ENCODE measurements around the gene PLCH2.
"Not testable (repeated sequence)": the region's sequence is repeated elsewhere in the genome, so short reads cannot be mapped to it uniquely, and the experiment has no call there.

PLCH2 gene

GRCh38 chr1:2438641-2439040, 37.4 kb upstream of the PLCH2 start:
- H2BK15ac ChIP-seq (replicated peaks; ENCODE audit: low read depth), result no peak overlapping the region
- H3K36me3 ChIP-seq (ENCODE audit: control insufficient read depth, insufficient read depth, low read length), result no peaks in the 10 kb centered on the region
- H3K27me3 ChIP-seq (ENCODE audit: insufficient read depth, low read length, poor library complexity), result peaks cover 7% of the 10 kb centered on the region

GRCh38 chr1:2439369-2439768, 36.7 kb upstream of the PLCH2 start:
- DNase-seq, result no peak
- Histone ChIP-seq H4K8ac (ENCODE audit: low read depth, low read length) (no peak overlapping the region), H3K79me1 (ENCODE audit: low read length) (no peaks in the 10 kb centered on the region), H3K4ac (ENCODE audit: low read depth, low read length) (no peak overlapping the region), H3K18ac (ENCODE audit: low read length) (no peak overlapping the region), H3K56ac (ENCODE audit: low read length) (no peak overlapping the region), H2BK15ac (replicated peaks; ENCODE audit: low read depth) (no peak overlapping the region), H3K79me2 (ENCODE audit: control insufficient read depth, insufficient read depth, low read length) (no peaks in the 10 kb centered on the region), H3K4me2 (ENCODE audit: low read length) (no peak overlapping the region), H3K4me1 (ENCODE audit: control insufficient read depth, low read depth, low read length) (no peaks in the 10 kb centered on the region), H3K23ac (ENCODE audit: low read length) (no peak overlapping the region), H2AK5ac (ENCODE audit: low read length) (no peak overlapping the region), H3K9ac (ENCODE audit: low read length) (no peak overlapping the region), H3K4me3 (ENCODE audit: low read length) (no peak overlapping the region), H3K27me3 (ENCODE audit: insufficient read depth, low read length, poor library complexity) (peaks cover 12% of the 10 kb centered on the region), H3K36me3 (ENCODE audit: control insufficient read depth, insufficient read depth, low read length) (no peaks in the 10 kb centered on the region), H2BK5ac (ENCODE audit: low read length) (no peak overlapping the region), H4K5ac (ENCODE audit: low read length) (no peak overlapping the region), H2BK120ac (ENCODE audit: low read depth, low read length) (no peak overlapping the region), H3K27ac (ENCODE audit: low read depth, low read length) (no peak overlapping the region)
- no CpG with 5 or more reads among the region's 15 CpGs for WGBS (ENCODE audit: extremely low coverage, insufficient coverage, low lambda C conversion rate)

More at GRCh38 chr1:2438641-2439040, 37.4 kb upstream of the PLCH2 start:
- Histone ChIP-seq H2BK5ac (ENCODE audit: low read length) (no peak overlapping the region), H3K4me3 (ENCODE audit: low read length) (no peak overlapping the region), H4K5ac (ENCODE audit: low read length) (no peak overlapping the region), H3K27ac (ENCODE audit: low read depth, low read length) (no peak overlapping the region), H3K4me1 (ENCODE audit: control insufficient read depth, low read depth, low read length) (no peaks in the 10 kb centered on the region), H2AK5ac (ENCODE audit: low read length) (no peak overlapping the region), H2BK120ac (ENCODE audit: low read depth, low read length) (no peak overlapping the region), H3K79me1 (ENCODE audit: low read length) (no peaks in the 10 kb centered on the region), H3K79me2 (ENCODE audit: control insufficient read depth, insufficient read depth, low read length) (no peaks in the 10 kb centered on the region), H3K23ac (ENCODE audit: low read length) (no peak overlapping the region), H3K56ac (ENCODE audit: low read length) (no peak overlapping the region), H3K4me2 (ENCODE audit: low read length) (no peak overlapping the region), H3K9ac (ENCODE audit: low read length) (no peak overlapping the region), H4K8ac (ENCODE audit: low read depth, low read length) (no peak overlapping the region), H3K18ac (ENCODE audit: low read length) (no peak overlapping the region), H3K4ac (ENCODE audit: low read depth, low read length) (no peak overlapping the region)
- no CpG with 5 or more reads among the region's 14 CpGs for WGBS (ENCODE audit: extremely low coverage, insufficient coverage, low lambda C conversion rate)
- no peak for DNase-seq

GRCh38 chr1:2440346-2440745, 35.7 kb upstream of the PLCH2 start:
- DNase-seq; H3K4ac ChIP-seq (ENCODE audit: low read depth, low read length); H2BK5ac ChIP-seq (ENCODE audit: low read length); H4K5ac ChIP-seq (ENCODE audit: low read length); H3K18ac ChIP-seq (ENCODE audit: low read length); H2BK120ac ChIP-seq (ENCODE audit: low read depth, low read length); H3K9ac ChIP-seq (ENCODE audit: low read length); H3K4me3 ChIP-seq (ENCODE audit: low read length); H2BK15ac ChIP-seq (replicated peaks; ENCODE audit: low read depth); H3K4me2 ChIP-seq (ENCODE audit: low read length); H3K27ac ChIP-seq (ENCODE audit: low read depth, low read length); H3K56ac ChIP-seq (ENCODE audit: low read length); H3K79me1 ChIP-seq (ENCODE audit: low read length); H3K36me3 ChIP-seq (ENCODE audit: control insufficient read depth, insufficient read depth, low read length); H3K23ac ChIP-seq (ENCODE audit: low read length); H3K4me1 ChIP-seq (ENCODE audit: control insufficient read depth, low read depth, low read length); H4K8ac ChIP-seq (ENCODE audit: low read depth, low read length); H3K79me2 ChIP-seq (ENCODE audit: control insufficient read depth, insufficient read depth, low read length); H2AK5ac ChIP-seq (ENCODE audit: low read length): not testable (repeated sequence)
- WGBS (ENCODE audit: extremely low coverage, insufficient coverage, low lambda C conversion rate), result no CpG with 5 or more reads among the region's 23 CpGs
- H3K27me3 ChIP-seq (ENCODE audit: insufficient read depth, low read length, poor library complexity), result peaks cover 13% of the 10 kb centered on the region

GRCh38 chr1:2441746-2442145, 34.3 kb upstream of the PLCH2 start:
- Histone ChIP-seq H4K5ac (ENCODE audit: low read length) (no peak overlapping the region), H3K27me3 (ENCODE audit: insufficient read depth, low read length, poor library complexity) (peaks cover 13% of the 10 kb centered on the region), H3K4me3 (ENCODE audit: low read length) (no peak overlapping the region), H3K23ac (ENCODE audit: low read length) (no peak overlapping the region), H3K27ac (ENCODE audit: low read depth, low read length) (no peak overlapping the region), H3K56ac (ENCODE audit: low read length) (no peak overlapping the region), H2AK5ac (ENCODE audit: low read length) (no peak overlapping the region), H2BK15ac (replicated peaks; ENCODE audit: low read depth) (no peak overlapping the region), H3K18ac (ENCODE audit: low read length) (no peak overlapping the region), H3K79me2 (ENCODE audit: control insufficient read depth, insufficient read depth, low read length) (no peaks in the 10 kb centered on the region), H2BK120ac (ENCODE audit: low read depth, low read length) (no peak overlapping the region), H3K79me1 (ENCODE audit: low read length) (no peaks in the 10 kb centered on the region), H2BK5ac (ENCODE audit: low read length) (no peak overlapping the region), H3K4me2 (ENCODE audit: low read length) (no peak overlapping the region), H4K8ac (ENCODE audit: low read depth, low read length) (no peak overlapping the region), H3K9ac (ENCODE audit: low read length) (no peak overlapping the region), H3K4ac (ENCODE audit: low read depth, low read length) (no peak overlapping the region), H3K36me3 (ENCODE audit: control insufficient read depth, insufficient read depth, low read length) (no peaks in the 10 kb centered on the region), H3K4me1 (ENCODE audit: control insufficient read depth, low read depth, low read length) (no peaks in the 10 kb centered on the region)
- no peak for DNase-seq
- no CpG with 5 or more reads among the region's 13 CpGs for WGBS (ENCODE audit: extremely low coverage, insufficient coverage, low lambda C conversion rate)

- no peaks in the 10 kb centered on the region for H3K4me1 ChIP-seq (ENCODE audit: control insufficient read depth, low read depth, low read length)
- no peak overlapping the region for H3K56ac ChIP-seq (ENCODE audit: low read length)
- no peak overlapping the region for H3K4me3 ChIP-seq (ENCODE audit: low read length)
- H3K27ac ChIP-seq (ENCODE audit: low read depth, low read length), result no peak overlapping the region
- no peak for DNase-seq
- H3K9ac ChIP-seq (ENCODE audit: low read length), result no peak overlapping the region
- H3K4me2 ChIP-seq (ENCODE audit: low read length), result no peak overlapping the region
- H4K5ac ChIP-seq (ENCODE audit: low read length), result no peak overlapping the region
- no peaks in the 10 kb centered on the region for H3K79me2 ChIP-seq (ENCODE audit: control insufficient read depth, insufficient read depth, low read length)
- H4K8ac ChIP-seq (ENCODE audit: low read depth, low read length), result no peak overlapping the region
- no peak overlapping the region for H3K18ac ChIP-seq (ENCODE audit: low read length)
- no peaks in the 10 kb centered on the region for H3K36me3 ChIP-seq (ENCODE audit: control insufficient read depth, insufficient read depth, low read length)
- H2BK120ac ChIP-seq (ENCODE audit: low read depth, low read length), result no peak overlapping the region
- no peak overlapping the region for H2AK5ac ChIP-seq (ENCODE audit: low read length)
- H3K23ac ChIP-seq (ENCODE audit: low read length), result no peak overlapping the region
- H2BK15ac ChIP-seq (replicated peaks; ENCODE audit: low read depth), result no peak overlapping the region
- WGBS (ENCODE audit: extremely low coverage, insufficient coverage, low lambda C conversion rate), result no CpG with 5 or more reads among the region's 6 CpGs
- no peaks in the 10 kb centered on the region for H3K79me1 ChIP-seq (ENCODE audit: low read length)
- H3K27me3 ChIP-seq (ENCODE audit: insufficient read depth, low read length, poor library complexity), result peaks cover 13% of the 10 kb centered on the region
- H2BK5ac ChIP-seq (ENCODE audit: low read length), result no peak overlapping the region
- no peak overlapping the region for H3K4ac ChIP-seq (ENCODE audit: low read depth, low read length)
These were observed 33.4 kb upstream of the PLCH2 start for GRCh38 chr1:2442661-2443060.

GRCh38 chr1:2443277-2444137, 32.6 kb upstream of the PLCH2 start:
- Histone ChIP-seq H3K23ac (ENCODE audit: low read length) (no peak overlapping the region), H3K56ac (ENCODE audit: low read length) (no peak overlapping the region), H3K9ac (ENCODE audit: low read length) (no peak overlapping the region), H3K4me3 (ENCODE audit: low read length) (no peak overlapping the region), H3K27ac (ENCODE audit: low read depth, low read length) (no peak overlapping the region), H2BK15ac (replicated peaks; ENCODE audit: low read depth) (no peak overlapping the region), H2BK5ac (ENCODE audit: low read length) (no peak overlapping the region), H3K79me1 (ENCODE audit: low read length) (no peaks in the 10 kb centered on the region), H3K79me2 (ENCODE audit: control insufficient read depth, insufficient read depth, low read length) (no peaks in the 10 kb centered on the region), H2AK5ac (ENCODE audit: low read length) (no peak overlapping the region), H3K18ac (ENCODE audit: low read length) (no peak overlapping the region), H3K4me1 (ENCODE audit: control insufficient read depth, low read depth, low read length) (no peaks in the 10 kb centered on the region), H4K5ac (ENCODE audit: low read length) (no peak overlapping the region), H2BK120ac (ENCODE audit: low read depth, low read length) (no peak overlapping the region), H3K36me3 (ENCODE audit: control insufficient read depth, insufficient read depth, low read length) (no peaks in the 10 kb centered on the region), H3K27me3 (ENCODE audit: insufficient read depth, low read length, poor library complexity) (peaks cover 13% of the 10 kb centered on the region), H3K4ac (ENCODE audit: low read depth, low read length) (no peak overlapping the region), H4K8ac (ENCODE audit: low read depth, low read length) (no peak overlapping the region), H3K4me2 (ENCODE audit: low read length) (no peak overlapping the region)
- WGBS (ENCODE audit: extremely low coverage, insufficient coverage, low lambda C conversion rate), result no CpG with 5 or more reads among the region's 107 CpGs
- no peak for DNase-seq
